Psoas muscle (tissue), 8 donors: Measurements from ENCODE around the gene MIER2. TPM values are rescaled to one million over a fixed set of nuclear protein-coding genes. Genes with fewer than 3 reads are reported as not detected.

Experiments used
- ATAC-seq, 4 donors: fragments of 200-7000 bp; cut with Tn5 transposase; one replicate each; pipeline ENCODE4 v1.9.1; 2020; ENCODE audit warnings: moderate library complexity in 3 of 4, mild to moderate bottlenecking in 2 of 4
- DNase-seq, 2 donors: peaks; one replicate each; pipeline ENCODE4 v3.0.0-alpha.2; 2020
- H3K27ac ChIP-seq: fragments of 200-600 bp; one replicate; pipeline ENCODE4 v1.8.0; 2022
- H3K27me3 ChIP-seq, 3 donors: fragments of 200-600 bp in 1 of 3; one replicate each; pipeline versions ENCODE4 v1.6.1 to v1.8.0; 2013 to 2022; ENCODE audit warnings: low read length in 2 of 3, mild to moderate bottlenecking in 2 of 3, moderate library complexity in 1 of 3; ENCODE audit not compliant: insufficient read depth in 3 of 3
- H3K36me3 ChIP-seq, 2 donors: fragments of 200-600 bp in 1 of 2; one replicate each; pipeline versions ENCODE4 v1.6.1 to v1.8.0; 2013 to 2022; ENCODE audit warnings: low read depth in 1 of 2, mild to moderate bottlenecking in 1 of 2, moderate library complexity in 1 of 2; ENCODE audit not compliant: insufficient read depth in 1 of 2
- H3K4me1 ChIP-seq: fragments of 200-600 bp; one replicate; pipeline ENCODE4 v1.8.0; 2022
- H3K4me3 ChIP-seq: fragments of 200-600 bp; one replicate; pipeline ENCODE4 v1.8.0; 2022; ENCODE audit warnings: mild to moderate bottlenecking
- H3K9me3 ChIP-seq: fragments of 200-600 bp; one replicate; pipeline ENCODE4 v1.8.0; 2022
- WGBS, 3 donors: extraction: QIAGEN DNeasy Blood & Tissue Kit; methylation state at CpG; one replicate each; pipeline versions ENCODE4 v1.1.6 to v1.1.7; 2013; 5-methylcytosine and 5-hydroxymethylcytosine counted together
- intact Hi-C, 2 donors: fragments of 100-400 bp; cut with DNase I; formaldehyde crosslinking; loops; one replicate each; pipeline versions ENCODE4 v1.11.0 to v1.14.2; 2022
- polyA plus RNA-seq, 3 donors: library from polyadenylated mRNA; stranded (reverse); fragments of 200-250 nt; gene quantifications; one replicate each; pipeline ENCODE4 v1.2.3, GENCODE V29; 2013
- total RNA-seq, 4 donors: library from RNA; stranded (reverse); fragmentation: NEBNext Ultra II Directional in 2 of 4; extraction: Animal tissue kit (Norgen Biotek cat#: 25700) in 2 of 4; gene quantifications; one replicate each; pipeline versions ENCODE4 v1.2.1 to v1.2.4, GENCODE V29; 2021 to 2023
- TF ChIP-seq, protein P1 (sequence below): fragments of 200-600 bp; IDR thresholded peaks from one replicate; pipeline ENCODE4 v1.8.0; 2022; ENCODE audit warnings: antibody characterized with exemption
- donor health status: healthy with polysubstance abuse.
- donor health status: DM: no; HTN: no; CAD: no; lungs with moderate emphysema.
- donor health status: Bipolar disorder and iron deficiency.
- donor health status: healthy.
- donor health status: DM: yes; HTN: yes; CAD: no.
- donor health status: DM: no; HTN: no; CAD: no.
- donor health status: DM: no; HTN: no; CAD: no.
- donor health status: DM: yes; HTN: yes; CAD: no.

MIER2 gene
- total and polyA plus RNA-seq, 7 donors = 13.3 to 22.2 (median 19.1) TPM

GRCh38 chr19:280541-281009, 64.0 kb downstream of the MIER2 start:
- intact Hi-C loops = no loop called here
- no peaks in the 10 kb centered on the region for H3K9me3 ChIP-seq
- no peak overlapping the region for H3K27ac ChIP-seq
- no peaks in the 10 kb centered on the region for H3K4me1 ChIP-seq
- no peak for ATAC-seq
- peaks cover 0 to 44% (median 15%) of the 10 kb centered on the region in 3 donors for H3K27me3 ChIP-seq
- 45 to 50% (median 48%) methylated on average over 11 to 12 of the region's 12 CpGs for WGBS, 3 donors
- TF ChIP-seq, protein P1, sequence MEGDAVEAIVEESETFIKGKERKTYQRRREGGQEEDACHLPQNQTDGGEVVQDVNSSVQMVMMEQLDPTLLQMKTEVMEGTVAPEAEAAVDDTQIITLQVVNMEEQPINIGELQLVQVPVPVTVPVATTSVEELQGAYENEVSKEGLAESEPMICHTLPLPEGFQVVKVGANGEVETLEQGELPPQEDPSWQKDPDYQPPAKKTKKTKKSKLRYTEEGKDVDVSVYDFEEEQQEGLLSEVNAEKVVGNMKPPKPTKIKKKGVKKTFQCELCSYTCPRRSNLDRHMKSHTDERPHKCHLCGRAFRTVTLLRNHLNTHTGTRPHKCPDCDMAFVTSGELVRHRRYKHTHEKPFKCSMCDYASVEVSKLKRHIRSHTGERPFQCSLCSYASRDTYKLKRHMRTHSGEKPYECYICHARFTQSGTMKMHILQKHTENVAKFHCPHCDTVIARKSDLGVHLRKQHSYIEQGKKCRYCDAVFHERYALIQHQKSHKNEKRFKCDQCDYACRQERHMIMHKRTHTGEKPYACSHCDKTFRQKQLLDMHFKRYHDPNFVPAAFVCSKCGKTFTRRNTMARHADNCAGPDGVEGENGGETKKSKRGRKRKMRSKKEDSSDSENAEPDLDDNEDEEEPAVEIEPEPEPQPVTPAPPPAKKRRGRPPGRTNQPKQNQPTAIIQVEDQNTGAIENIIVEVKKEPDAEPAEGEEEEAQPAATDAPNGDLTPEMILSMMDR = no peak
- H3K36me3 ChIP-seq = no peaks in the 10 kb centered on the region
- DNase-seq = peak in 1 of 2 donors; percentile 21
- H3K4me3 ChIP-seq = no peak overlapping the region

DNA sequence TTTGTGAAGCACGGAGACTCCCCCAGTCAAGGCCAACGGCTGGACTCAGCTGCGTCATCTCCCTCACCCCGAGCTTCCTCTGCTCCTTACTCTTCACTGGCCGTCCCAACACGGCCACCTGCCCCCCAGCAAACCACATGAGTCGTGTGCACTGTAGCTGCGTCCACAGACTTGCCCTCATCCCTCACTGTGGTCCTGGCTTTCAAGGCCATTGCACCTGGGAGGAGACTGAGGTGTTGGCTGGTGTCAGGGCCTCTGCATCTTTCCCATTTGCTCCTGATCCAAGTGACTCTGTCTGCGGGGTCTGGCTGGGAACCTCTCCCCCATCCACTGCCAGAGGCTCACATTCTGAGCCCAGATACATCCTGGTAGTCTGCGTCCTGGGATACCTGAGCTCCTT, 64.9 kb downstream of the MIER2 start:
- ATAC-seq (no peak), DNase-seq (no peak)
- Histone ChIP-seq H3K27ac (no peak overlapping the region), H3K4me1 (no peaks in the 10 kb centered on the region), H3K4me3 (no peak overlapping the region), H3K27me3 (peaks cover 0 to 44% (median 15%) of the 10 kb centered on the region in 3 donors), H3K9me3 (no peaks in the 10 kb centered on the region), H3K36me3 (no peaks in the 10 kb centered on the region)
- TF ChIP-seq, protein P1 = no peak
- 68 to 79% (median 73%) methylated on average over 10 of the region's 10 CpGs for WGBS, 3 donors
- intact Hi-C loops = no loop called here

DNA sequence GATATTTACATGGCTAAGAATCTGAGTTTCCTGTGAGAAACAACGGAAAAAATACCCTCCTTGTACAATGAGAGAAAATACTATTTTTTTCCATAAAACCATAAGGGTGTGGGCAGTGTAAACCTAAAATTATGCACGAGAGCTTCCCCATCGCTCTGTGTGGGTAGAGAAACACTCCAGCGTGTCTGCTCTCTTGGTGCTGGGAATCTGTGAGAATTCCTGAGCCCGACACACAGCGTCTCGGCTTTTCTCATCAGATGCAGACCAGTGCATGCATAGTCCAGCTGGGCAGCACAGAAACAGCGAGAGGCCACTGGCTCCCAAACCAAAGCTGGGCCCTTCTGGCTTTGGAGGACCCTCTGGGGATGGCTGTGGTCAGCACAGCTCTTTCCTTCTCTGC, 65.4 kb downstream of the MIER2 start:
- H3K9me3 ChIP-seq = no peaks in the 10 kb centered on the region
- DNase-seq (peak in 1 of 2 donors; percentile 11), ATAC-seq (no peak)
- WGBS, 3 donors = 70 to 77% (median 76%) methylated on average over 8 of the region's 8 CpGs
- no peaks in the 10 kb centered on the region for H3K4me1 ChIP-seq
- peaks cover 0 to 44% (median 15%) of the 10 kb centered on the region in 3 donors for H3K27me3 ChIP-seq
- no peak overlapping the region for H3K4me3 ChIP-seq
- intact Hi-C loops = no loop called here
- TF ChIP-seq, protein P1 = no peak
- no peaks in the 10 kb centered on the region for H3K36me3 ChIP-seq
- no peak overlapping the region for H3K27ac ChIP-seq

- ATAC-seq (no peak), DNase-seq (peak in 1 of 2 donors; percentile 32)
- Histone ChIP-seq H3K4me3 (no peak overlapping the region), H3K36me3 (no peaks in the 10 kb centered on the region), H3K27me3 (peaks cover 0 to 44% (median 15%) of the 10 kb centered on the region in 3 donors), H3K9me3 (no peaks in the 10 kb centered on the region), H3K4me1 (no peaks in the 10 kb centered on the region), H3K27ac (no peak overlapping the region)
- TF ChIP-seq, protein P1 = no peak
- 28 to 33% (median 32%) methylated on average over 20 to 21 of the region's 21 CpGs for WGBS, 3 donors
- intact Hi-C loops = no loop called here
These were observed 66.9 kb downstream of the MIER2 start for GRCh38 chr19:277581-278165.

GRCh38 chr19:277131-277530, 67.5 kb downstream of the MIER2 start:
- Histone ChIP-seq H3K27ac (no peak overlapping the region), H3K9me3 (no peaks in the 10 kb centered on the region), H3K4me3 (no peak overlapping the region), H3K27me3 (peaks cover 0 to 43% (median 15%) of the 10 kb centered on the region in 3 donors), H3K4me1 (no peaks in the 10 kb centered on the region), H3K36me3 (no peaks in the 10 kb centered on the region)
- TF ChIP-seq, protein P1 = no peak
- ATAC-seq (no peak), DNase-seq (peak in 1 of 2 donors; percentile 24)
- 65 to 71% (median 70%) methylated on average over 7 of the region's 7 CpGs for WGBS, 3 donors
- intact Hi-C loops = no loop called here
